Measurements from ENCODE around the gene ATP11B.

GRCh38 chr3:182785142-182785541 is 8.2 kb upstream of the ATP11B start:
- no peak for TF ChIP-seq CTCF (IDR thresholded peaks at IDR 0.05; ENCODE audit: low read depth, low read length, poor library complexity, severe bottlenecking)
- TF ChIP-seq EZH2phosphoT487 (IDR thresholded peaks at IDR 0.05; ENCODE audit: borderline replicate concordance, low read length), result no peak
